GM21825 (cell line): ENCODE measurements around the gene GSAP.
"Not testable (repeated sequence)": the region's sequence is repeated elsewhere in the genome, so short reads cannot be mapped to it uniquely, and the experiment has no call there.

Experiments
- ATAC-seq: cut with Tn5 transposase; IDR thresholded peaks from one replicate; pipeline ENCODE4 v1.9.1; 2021; ENCODE audit warnings: mild to moderate bottlenecking, moderate library complexity; ENCODE audit not compliant: unreplicated experiment

Gene GSAP, protein sequence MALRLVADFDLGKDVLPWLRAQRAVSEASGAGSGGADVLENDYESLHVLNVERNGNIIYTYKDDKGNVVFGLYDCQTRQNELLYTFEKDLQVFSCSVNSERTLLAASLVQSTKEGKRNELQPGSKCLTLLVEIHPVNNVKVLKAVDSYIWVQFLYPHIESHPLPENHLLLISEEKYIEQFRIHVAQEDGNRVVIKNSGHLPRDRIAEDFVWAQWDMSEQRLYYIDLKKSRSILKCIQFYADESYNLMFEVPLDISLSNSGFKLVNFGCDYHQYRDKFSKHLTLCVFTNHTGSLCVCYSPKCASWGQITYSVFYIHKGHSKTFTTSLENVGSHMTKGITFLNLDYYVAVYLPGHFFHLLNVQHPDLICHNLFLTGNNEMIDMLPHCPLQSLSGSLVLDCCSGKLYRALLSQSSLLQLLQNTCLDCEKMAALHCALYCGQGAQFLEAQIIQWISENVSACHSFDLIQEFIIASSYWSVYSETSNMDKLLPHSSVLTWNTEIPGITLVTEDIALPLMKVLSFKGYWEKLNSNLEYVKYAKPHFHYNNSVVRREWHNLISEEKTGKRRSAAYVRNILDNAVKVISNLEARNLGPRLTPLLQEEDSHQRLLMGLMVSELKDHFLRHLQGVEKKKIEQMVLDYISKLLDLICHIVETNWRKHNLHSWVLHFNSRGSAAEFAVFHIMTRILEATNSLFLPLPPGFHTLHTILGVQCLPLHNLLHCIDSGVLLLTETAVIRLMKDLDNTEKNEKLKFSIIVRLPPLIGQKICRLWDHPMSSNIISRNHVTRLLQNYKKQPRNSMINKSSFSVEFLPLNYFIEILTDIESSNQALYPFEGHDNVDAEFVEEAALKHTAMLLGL

DNA sequence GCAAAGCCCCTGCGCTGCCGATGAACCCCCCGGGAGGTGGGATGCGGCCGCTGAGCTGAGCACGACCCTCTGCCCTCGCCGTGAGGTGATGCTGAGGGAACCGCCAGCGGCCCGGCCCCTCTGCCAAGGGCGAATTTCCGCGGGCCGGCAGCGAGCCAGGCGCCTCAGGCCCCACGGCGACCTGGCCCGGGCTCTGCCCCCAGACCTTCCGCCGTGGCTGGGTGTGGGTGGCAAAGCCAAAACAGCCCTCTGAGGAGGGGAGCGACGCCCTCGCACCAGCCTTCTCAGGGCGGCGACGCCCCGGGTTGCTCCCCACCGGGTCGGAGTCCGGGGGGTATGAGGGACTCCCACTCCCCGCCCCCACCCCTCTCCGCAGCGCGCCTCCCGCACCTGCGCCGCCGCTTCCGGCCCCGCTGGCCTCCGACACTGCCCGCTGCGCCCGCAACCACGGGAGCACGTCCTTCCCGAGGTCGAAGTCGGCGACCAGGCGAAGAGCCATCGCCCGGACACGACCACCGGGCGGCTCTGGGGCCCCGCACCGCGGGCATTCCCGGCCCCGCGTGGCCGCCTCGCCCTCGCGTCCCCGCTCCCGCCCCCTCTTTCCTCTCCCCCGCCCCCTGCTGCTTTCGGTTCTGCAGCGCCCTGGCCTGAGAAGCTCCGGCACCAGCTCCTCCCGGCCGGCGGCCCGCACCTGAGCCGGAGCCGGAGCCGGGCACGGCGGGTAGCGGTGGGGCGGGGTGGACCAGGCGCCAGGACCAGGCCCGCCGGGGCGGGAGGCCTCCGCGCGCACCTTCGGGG lies at the start of gene GSAP:
Gene GSAP, minus strand, starts transcription at position 527 of the 798 bp plus-strand sequence. Its CDS starts 28 bp downstream, at position 499.
- peak; percentile 46 for ATAC-seq

DNA sequence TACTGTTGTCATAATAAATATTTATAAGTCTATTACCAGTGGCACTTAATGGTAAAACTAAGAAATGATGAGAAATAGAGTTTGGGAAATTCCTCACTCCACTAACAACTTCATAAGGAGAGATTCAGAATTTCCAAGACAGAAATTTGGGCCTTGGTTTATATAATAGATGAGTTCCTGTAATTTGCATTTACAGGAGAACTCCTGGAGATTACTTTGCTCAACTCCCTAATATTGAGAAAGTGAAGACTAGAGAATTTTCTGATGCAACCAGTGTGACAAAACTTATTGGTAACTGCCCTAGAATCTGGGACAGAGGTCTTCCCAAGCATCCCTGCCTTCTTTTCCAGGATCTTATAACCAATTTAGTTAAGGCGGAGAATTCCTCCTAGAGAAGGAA lies 49.1 kb upstream of the GSAP start:
- no peak for ATAC-seq

DNA sequence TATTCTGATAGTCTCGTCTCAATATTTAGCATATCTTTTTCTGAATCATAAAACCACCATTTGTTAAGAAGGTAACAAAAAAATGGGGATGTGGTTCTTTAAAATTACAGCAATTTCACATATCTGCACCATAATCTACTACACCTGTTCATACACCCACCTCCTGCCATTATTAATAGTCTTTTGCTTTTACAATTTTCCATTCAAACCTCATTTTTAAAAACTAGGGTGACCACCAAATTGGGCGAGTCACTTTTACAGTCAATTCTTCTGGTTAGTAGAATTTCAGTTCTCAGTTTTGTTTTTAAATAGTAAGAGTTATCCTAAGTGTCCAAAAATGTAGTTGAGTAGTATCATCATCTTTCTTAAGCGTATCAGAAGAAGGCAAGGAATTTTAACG lies 48.4 kb upstream of the GSAP start:
- ATAC-seq: no peak

DNA sequence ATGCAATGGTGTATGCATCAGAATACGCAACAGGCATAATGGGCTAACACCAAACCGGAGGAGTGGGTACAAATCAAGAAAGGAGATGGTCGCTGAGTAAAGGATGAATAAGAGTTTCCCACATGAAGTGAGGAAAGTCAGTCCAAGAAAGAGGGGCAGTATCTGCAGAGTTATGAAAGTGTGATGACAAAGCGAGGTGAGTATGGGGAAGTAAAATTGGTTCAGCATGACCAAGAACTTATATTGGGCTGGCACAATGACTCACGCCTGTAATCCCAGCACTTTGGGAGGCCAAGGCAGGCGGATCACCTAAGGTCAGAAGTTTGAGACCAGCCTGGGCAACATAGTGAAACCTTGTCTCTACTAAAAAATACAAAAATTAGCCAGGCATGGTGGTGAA lies 47.5 kb upstream of the GSAP start:
- ATAC-seq: not testable (repeated sequence)

DNA sequence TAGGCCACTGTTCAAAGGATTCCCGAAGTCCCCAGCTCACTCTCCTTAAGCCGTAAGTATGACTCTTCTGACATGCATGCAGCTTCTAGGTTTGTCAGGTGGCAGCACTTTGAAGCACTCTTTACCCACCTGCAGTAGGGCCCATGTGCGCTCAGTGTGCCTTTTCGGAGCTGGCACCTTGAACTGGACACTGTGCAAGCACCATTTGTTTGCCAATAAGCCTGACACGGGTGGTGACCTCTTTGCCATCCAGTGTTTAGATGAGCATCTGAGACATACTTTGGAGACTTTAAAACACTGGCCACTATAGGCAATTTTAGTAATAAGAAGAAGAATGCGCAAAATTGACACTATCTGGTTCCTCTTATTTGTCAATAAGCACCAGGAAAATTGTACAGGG lies 45.7 kb upstream of the GSAP start:
- ATAC-seq: no peak

DNA sequence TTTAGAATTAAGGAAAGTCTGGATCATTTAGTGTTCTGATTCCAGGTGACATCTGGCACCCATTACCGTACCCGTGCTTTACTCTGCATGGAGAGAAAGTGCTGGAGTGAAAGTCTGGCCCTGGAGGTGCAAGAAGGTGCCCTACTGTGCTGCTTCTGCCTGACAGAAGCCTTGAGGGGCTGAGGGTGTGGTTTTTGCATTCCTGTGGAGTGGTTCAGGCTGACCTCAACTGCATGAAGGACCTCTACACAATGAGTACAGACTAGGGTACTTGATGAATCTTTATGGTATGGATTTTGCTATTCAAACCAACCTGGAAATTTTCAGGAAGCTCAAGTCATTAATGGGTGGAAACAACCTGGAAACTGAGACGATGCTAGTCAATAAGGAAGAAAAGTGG lies 45.1 kb upstream of the GSAP start:
- no peak for ATAC-seq

DNA sequence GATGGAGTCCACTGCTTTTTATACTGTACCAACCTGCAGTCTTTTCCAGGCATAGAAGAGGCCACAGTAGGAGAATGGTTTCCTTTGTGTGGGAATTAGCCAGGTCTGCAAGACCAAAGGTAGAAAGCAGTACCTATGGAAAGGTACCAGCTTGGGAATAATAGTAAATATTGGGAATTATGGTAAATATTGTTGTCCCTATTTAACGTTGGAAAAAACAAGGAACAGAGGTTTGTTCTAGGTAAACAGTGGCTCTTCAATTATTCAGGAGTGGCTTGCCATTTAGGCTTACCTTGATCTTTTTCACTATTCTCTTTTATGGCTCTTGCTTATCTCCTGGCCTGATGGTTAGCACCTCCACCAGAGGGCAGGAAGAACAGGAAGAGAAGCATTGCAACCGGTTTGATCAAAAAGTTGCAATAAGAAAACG lies 43.9 kb upstream of the GSAP start:
- ATAC-seq: no peak

DNA sequence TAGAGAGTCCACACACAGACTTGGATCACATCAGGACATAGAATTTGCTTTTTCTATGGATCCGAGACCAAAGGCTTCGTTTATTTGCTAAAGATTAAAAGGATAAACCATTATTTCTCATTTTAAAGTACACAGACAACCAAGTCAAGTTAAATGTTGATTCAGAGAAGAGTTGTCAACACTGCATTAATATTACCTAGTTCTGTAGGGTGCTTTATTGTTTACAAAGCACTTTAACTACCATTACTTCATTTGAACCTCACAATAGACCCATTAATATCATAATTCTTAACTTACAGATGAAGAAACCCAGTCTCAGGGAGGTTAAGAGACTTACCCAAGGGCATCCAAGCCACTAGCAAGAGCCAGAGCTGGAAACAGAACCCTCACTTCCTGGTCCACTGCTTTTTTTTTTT lies 43.2 kb upstream of the GSAP start:
- no peak for ATAC-seq

DNA sequence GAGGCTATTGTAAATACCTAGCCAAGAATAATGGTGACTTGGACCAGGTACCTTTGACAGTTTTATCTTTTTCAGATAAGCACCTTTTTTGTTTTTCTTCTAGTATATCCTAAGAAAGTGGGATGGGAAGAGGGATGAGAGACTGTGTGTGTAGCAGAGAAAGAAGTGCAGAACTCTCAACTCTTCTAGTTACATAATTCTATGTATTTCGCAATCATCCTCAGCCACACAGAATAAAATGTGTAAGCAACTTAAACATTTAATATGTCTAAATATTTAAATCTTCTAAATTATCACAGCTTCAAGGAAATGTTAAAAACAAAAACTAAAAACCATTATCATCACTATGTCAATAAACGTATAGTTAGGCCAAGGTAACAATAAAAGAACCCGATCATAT lies 42.6 kb upstream of the GSAP start:
- ATAC-seq: no peak

DNA sequence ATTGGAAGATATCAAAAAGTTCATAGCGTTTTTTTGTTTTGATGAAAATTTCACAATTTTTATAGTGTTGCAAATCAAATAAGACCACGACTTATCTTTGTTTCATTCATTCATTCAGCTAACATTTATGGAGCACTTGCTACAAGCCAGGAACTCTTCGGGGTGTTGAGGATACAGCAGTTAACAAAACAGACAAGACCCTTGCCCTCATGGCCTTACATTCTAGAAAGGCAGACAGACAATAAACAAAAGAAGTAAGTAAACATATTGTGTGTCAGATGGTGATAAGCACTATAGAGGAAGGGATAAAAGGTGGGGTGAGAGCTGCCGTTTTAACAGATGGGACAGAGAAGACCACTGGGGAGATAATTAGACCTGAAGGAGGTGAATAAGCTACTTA lies 41.6 kb upstream of the GSAP start:
- no peak for ATAC-seq

DNA sequence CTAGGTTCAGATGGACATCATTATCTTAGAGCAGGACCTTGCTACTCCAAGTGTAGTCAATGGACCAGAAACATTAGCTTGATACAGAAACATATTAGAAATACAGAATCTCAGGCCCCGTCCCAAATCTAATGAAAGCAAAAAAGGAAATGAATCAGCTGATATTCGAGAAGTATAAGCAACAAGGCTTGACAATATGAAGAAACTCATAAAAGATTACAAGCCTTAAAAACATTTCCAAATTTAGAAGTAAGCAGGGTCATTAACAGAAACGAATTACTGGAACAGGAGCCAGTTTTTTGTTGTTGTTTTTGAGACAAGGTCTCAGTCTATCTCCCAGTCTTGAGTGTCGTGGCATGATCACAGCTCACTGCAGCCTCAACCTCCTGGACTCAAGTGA lies 40.5 kb upstream of the GSAP start:
- ATAC-seq: no peak

DNA sequence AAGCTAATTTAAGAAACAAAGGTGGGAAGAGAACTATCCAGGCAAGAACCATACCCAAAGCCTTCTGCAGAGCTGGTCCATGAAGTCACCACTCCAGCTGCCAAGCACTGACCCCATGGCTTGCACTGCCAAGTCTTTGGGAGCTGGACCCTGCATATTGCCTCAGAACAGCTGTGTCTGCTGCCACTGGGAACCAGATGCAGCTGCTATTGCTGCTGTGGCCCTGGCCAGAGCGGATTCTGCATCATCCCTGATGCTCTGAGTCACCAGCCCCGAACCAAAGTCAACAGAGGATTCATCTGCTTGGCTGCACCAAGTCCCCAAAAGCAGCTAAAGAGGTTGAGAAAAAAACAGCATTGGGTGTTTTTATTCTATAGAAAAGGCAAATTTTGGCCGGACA lies 39.2 kb upstream of the GSAP start:
- ATAC-seq: no peak

DNA sequence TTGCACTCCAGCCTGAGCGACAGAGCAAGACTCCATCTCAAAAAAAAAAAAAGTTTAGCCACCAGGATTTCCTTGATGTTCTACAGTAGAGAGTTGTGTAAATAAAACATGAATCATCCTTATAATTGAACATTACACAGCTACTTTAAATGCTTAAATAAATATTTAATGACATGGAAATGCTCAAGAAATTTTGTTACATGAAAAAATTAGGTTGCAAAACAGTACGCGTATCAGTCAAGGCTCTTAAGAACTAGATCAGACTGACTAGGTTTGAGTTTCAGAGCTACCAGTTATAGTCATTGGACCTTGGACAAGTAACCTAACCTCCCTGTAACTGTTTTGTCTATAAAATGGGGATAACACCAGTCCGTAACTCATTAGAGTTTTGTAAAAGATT lies 38.7 kb upstream of the GSAP start:
- no peak for ATAC-seq

DNA sequence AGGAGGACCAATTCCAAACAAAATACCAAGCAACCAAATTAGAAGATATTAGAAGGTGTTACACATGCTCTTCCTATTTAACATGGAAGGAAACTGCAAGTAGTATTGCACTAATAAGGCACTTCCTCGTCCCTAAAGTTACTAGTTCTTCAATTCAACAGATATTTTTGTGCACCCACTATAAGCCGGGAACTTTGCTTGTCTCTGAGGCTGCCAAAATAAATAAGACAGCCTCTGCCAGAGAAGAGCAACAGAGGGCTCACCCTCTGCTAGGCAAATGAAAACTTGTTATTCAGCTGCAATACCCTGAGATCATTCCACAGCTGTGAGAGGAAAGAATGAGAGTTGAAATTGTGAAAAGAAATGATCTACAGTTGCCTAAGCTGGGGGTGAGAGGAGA lies 37.4 kb upstream of the GSAP start:
- no peak for ATAC-seq

DNA sequence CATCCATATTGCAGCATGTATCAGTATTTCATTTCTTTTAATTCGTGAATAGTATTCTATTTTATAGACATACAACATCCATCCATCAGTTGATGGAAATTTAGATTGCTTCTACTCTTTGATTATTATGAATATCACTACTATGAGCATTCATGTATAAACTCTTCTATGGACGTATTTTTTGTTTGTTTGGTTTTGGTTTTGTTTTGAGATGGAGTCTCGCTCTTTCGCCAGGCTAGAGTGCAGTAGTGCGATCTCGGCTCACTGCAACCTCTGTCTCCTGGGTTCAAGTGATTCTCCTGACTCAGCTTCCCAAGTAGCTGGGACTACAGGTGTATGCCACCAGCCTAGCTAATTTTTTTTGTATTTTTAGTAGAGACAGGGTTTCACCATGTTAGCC lies 35.8 kb upstream of the GSAP start:
- ATAC-seq: not testable (repeated sequence)

DNA sequence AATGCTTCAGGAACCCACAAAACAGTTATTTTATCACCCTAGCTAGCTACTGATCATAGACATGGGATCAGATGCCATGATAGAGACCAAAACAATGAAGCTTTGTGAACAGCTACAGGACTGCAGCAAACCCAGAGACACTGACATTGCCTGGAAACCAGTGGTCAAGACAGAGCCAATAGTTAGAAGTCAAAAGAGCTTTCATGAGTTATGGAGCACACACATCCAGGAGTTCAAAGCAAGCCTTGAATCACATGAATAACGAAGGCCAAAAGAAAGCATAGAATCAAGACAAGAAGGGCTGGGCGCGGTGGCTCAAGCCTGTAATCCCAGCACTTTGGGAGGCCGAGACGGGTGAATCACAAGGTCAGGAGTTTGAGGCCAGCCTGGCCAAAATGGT lies 34.5 kb upstream of the GSAP start:
- ATAC-seq: no peak

DNA sequence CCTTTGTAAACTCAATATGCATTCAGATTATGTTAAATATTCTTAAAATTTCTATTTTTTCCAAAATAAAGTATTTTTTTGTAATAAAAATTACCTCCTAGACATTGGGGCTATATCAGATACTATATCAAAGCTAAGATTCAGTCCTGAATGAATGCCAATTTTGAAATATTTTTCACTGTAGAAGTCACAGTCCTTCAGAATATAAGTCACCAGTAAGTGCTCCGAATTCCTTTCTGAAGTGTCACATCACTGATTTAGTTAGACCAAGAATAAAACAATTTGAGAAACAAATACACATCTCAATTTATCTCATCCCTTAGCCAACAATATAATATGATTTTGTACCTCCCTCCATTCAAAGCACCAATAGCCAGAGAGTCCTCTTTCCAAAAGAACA lies 33.9 kb upstream of the GSAP start:
- no peak for ATAC-seq

DNA sequence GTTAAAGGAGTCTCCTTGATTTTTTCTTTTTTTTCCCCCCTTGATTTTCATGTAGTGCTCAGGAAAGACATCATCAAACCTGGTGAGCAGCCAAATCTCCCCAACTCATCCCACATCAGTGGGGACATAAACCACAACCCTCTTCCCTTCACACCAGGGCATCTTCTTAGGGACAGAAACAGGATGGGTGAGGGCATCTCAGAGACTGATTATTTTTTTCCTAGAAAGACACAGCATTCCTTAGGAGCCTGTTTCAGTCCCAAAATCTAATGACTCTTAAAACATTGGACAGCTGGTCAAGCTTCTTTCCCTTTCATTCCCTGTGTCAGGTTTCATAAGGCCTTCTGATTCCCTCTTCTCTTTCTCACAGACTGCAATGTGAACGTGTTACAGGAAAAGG lies 31.5 kb upstream of the GSAP start:
- ATAC-seq: no peak

DNA sequence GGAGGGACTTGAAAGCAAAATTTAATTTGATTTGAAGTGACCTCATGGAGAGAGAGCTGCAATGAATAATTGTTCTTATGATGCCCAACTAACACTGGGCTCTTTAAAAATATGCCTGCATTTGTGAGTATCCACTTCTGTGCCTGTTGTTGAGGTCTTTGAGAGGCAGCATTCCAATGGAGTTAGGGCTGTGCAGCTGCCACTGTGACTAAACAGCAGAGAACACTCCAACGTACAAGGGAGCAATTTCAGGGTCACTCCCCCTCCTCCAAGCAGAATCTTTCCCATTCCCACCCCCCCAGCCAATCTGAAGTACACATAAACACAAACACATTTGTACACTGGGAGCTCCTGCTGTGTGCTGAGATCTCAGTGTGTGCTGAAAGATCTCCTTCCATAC lies 28.0 kb upstream of the GSAP start:
- ATAC-seq: no peak

DNA sequence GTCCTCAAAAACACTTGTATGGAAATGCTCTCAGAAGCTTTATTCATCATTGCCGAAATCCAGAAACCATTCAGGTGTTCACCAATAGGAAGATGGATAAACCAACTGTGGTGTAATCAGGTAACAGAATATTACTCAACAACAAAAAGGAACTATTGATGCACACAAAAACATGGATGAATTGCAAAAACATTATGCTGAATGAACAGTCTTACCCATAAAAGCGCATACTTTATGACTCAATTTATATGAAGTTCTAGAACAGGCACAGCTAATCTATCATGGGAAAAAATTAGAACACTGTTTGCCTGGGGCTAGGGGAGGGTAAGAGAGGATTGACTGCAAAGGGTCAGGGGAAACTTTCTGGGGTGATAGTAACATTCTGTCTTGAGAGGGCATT lies 26.9 kb upstream of the GSAP start:
- ATAC-seq: no peak

DNA sequence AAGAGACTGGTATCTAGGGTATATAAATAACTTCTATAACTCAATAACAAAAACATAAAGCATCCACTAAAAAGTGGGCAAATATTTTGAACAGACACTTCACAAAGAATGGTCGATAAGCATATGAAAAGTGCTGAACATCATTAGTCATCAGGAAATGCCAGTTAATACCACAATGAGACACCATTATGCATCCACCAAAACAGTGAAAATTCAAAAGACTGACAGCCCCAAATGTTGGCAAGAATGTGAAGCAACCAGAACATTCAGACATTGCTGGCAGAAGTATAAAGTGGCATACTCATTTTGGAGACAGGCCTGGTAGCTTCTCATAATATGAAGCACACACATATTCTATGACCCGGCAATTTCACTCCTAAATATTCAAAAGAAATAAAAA lies 26.5 kb upstream of the GSAP start:
- no peak for ATAC-seq
